H9 (cell line): Measurements from ENCODE around the gene PIANP. TPM values are rescaled to one million over a fixed set of nuclear protein-coding genes. Genes with fewer than 3 reads are reported as not detected.
A peak's percentile ranks its signal among the peaks of the same experiment; 100 is the strongest.

Source experiments
- DNase-seq: peaks from one replicate; pipeline ENCODE4 v3.0.0-alpha.2; 2017
- H2AFZ ChIP-seq: one replicate; pipeline ENCODE4 v1.6.1; 2013; ENCODE audit warnings: mild to moderate bottlenecking, low read length, control low read depth, moderate library complexity
- H2AK5ac ChIP-seq: 2 replicates; pipeline ENCODE4 v1.6.1; 2013; ENCODE audit warnings: low read length, control low read depth, mixed read lengths; ENCODE audit not compliant: insufficient read length
- H2BK120ac ChIP-seq: one replicate; pipeline ENCODE4 v1.6.1; 2013; ENCODE audit warnings: low read depth, mild to moderate bottlenecking, low read length, control low read depth, inconsistent platforms; ENCODE audit not compliant: poor library complexity, severe bottlenecking
- H2BK12ac ChIP-seq: 2 replicates; pipeline ENCODE4 v1.6.1; 2013; ENCODE audit warnings: low read length, control low read depth, mixed read lengths, low read depth; ENCODE audit not compliant: insufficient read length
- H2BK15ac ChIP-seq: 2 replicates; pipeline ENCODE4 v1.6.1; 2013; ENCODE audit warnings: low read depth, low read length, control low read depth
- H2BK20ac ChIP-seq: one replicate; pipeline ENCODE4 v1.6.1; 2013; ENCODE audit warnings: low read depth, mild to moderate bottlenecking, low read length, control low read depth, inconsistent platforms; ENCODE audit not compliant: poor library complexity, severe bottlenecking
- H2BK5ac ChIP-seq: 2 replicates; pipeline ENCODE4 v1.6.1; 2013; ENCODE audit warnings: low read length, control low read depth, mixed read lengths; ENCODE audit not compliant: insufficient read length
- H3K14ac ChIP-seq: 2 replicates; pipeline ENCODE4 v1.6.1; 2013; ENCODE audit warnings: low read length, control low read depth; ENCODE audit not compliant: insufficient read depth
- H3K18ac ChIP-seq: 2 replicates; pipeline ENCODE4 v1.6.1; 2013; ENCODE audit warnings: low read depth, mild to moderate bottlenecking, mixed read lengths, low read length, control low read depth; ENCODE audit not compliant: insufficient read length
- H3K23ac ChIP-seq: 2 replicates; pipeline ENCODE4 v1.6.1; 2013; ENCODE audit warnings: low read length, control low read depth, mixed read lengths, low read depth; ENCODE audit not compliant: insufficient read length
- H3K23me2 ChIP-seq: 2 replicates; pipeline ENCODE4 v1.6.1; 2013; ENCODE audit warnings: low read depth, mild to moderate bottlenecking, mixed read lengths, low read length, control low read depth; ENCODE audit not compliant: insufficient read length, poor library complexity, severe bottlenecking
- H3K27ac ChIP-seq: 2 replicates; pipeline ENCODE4 v1.5.1; 2013; ENCODE audit warnings: low read length, control low read depth, mixed read lengths, low read depth; ENCODE audit not compliant: insufficient read length
- H3K27me3 ChIP-seq: 2 replicates; pipeline ENCODE4 v1.6.1; 2013; ENCODE audit warnings: low read length, control low read depth, inconsistent platforms; ENCODE audit not compliant: insufficient read depth
- H3K4ac ChIP-seq: 2 replicates; pipeline ENCODE4 v1.6.1; 2013; ENCODE audit warnings: low read depth, mild to moderate bottlenecking, control low read depth, inconsistent platforms, low read length, moderate library complexity
- H3K4me1 ChIP-seq: 2 replicates; pipeline ENCODE4 v1.6.1; 2013; ENCODE audit warnings: low read length, control low read depth, inconsistent platforms; ENCODE audit not compliant: insufficient read depth
- H3K4me2 ChIP-seq: 2 replicates; pipeline ENCODE4 v1.6.1; 2013; ENCODE audit warnings: low read length, control low read depth, mixed read lengths; ENCODE audit not compliant: insufficient read length, insufficient read depth
- H3K56ac ChIP-seq: 2 replicates; pipeline ENCODE4 v1.6.1; 2013; ENCODE audit warnings: low read depth, mild to moderate bottlenecking, mixed read lengths, low read length, control low read depth; ENCODE audit not compliant: insufficient read length
- H3K79me1 ChIP-seq: 2 replicates; pipeline ENCODE4 v1.6.1; 2013; ENCODE audit warnings: low read depth, mild to moderate bottlenecking, moderate library complexity, low read length, control low read depth, inconsistent platforms; ENCODE audit not compliant: insufficient read depth, poor library complexity, severe bottlenecking
- H3K79me2 ChIP-seq: 2 replicates; pipeline ENCODE4 v1.6.1; 2013; ENCODE audit warnings: low read length, control low read depth, inconsistent platforms; ENCODE audit not compliant: insufficient read depth
- H3K9ac ChIP-seq: 2 replicates; pipeline ENCODE4 v1.6.1; 2013; ENCODE audit warnings: low read length, control low read depth, mixed read lengths; ENCODE audit not compliant: insufficient read length; ENCODE audit errors: extremely low read depth
- H3K9me3 ChIP-seq: one replicate; pipeline ENCODE4 v1.6.1; 2013; ENCODE audit warnings: low read depth, low read length, inconsistent platforms; ENCODE audit not compliant: control insufficient read depth
- H3T11ph ChIP-seq: one replicate; pipeline ENCODE4 v1.6.1; 2013; ENCODE audit warnings: mild to moderate bottlenecking, low read length, control low read depth, inconsistent platforms
- H4K20me1 ChIP-seq: one replicate; pipeline ENCODE4 v1.6.1; 2013; ENCODE audit not compliant: control insufficient read depth, insufficient read length, insufficient read depth
- H4K5ac ChIP-seq: 2 replicates; pipeline ENCODE4 v1.6.1; 2013; ENCODE audit warnings: low read depth, mild to moderate bottlenecking, mixed read lengths, low read length, control low read depth; ENCODE audit not compliant: insufficient read length
- H4K8ac ChIP-seq: replicated peaks from 2 replicates; pipeline ENCODE4 v1.6.1; 2013; ENCODE audit warnings: low read length, control low read depth, mixed read lengths, low read depth; ENCODE audit not compliant: insufficient read length
- H4K91ac ChIP-seq: 2 replicates; pipeline ENCODE4 v1.6.1; 2013; ENCODE audit warnings: low read depth, mild to moderate bottlenecking, moderate library complexity, mixed read lengths, low read length, control low read depth; ENCODE audit not compliant: insufficient read length
- H3K27ac Mint-ChIP-seq, 3 experiments: 2 replicates in 2 of 3; 3 replicates in 1 of 3; pipeline ENCODE4 v1.8.0; 2020 to 2021; ENCODE audit warnings: mixed read lengths in 3 of 3, mild to moderate bottlenecking in 1 of 3, moderate library complexity in 1 of 3
- H3K27me3 Mint-ChIP-seq: 2 replicates; pipeline ENCODE4 v1.8.0; 2021; ENCODE audit warnings: low read depth, mild to moderate bottlenecking, moderate library complexity, mixed read lengths
- H3K36me3 Mint-ChIP-seq, 3 experiments: 2 replicates in 2 of 3; 3 replicates in 1 of 3; pipeline ENCODE4 v1.8.0; 2020 to 2021; ENCODE audit warnings: low read depth in 3 of 3, mixed read lengths in 3 of 3; ENCODE audit not compliant: insufficient read depth in 1 of 3
- H3K4me1 Mint-ChIP-seq, 2 experiments: 2 replicates each; pipeline ENCODE4 v1.8.0; 2020; ENCODE audit warnings: mixed read lengths in 2 of 2
- H3K4me3 Mint-ChIP-seq, 2 experiments: 2 replicates in 1 of 2; 3 replicates in 1 of 2; pipeline ENCODE4 v1.8.0; 2020 to 2021; ENCODE audit warnings: mild to moderate bottlenecking in 2 of 2, mixed read lengths in 2 of 2, moderate library complexity in 1 of 2
- H3K9me3 Mint-ChIP-seq, 2 experiments: 2 replicates in 1 of 2; 3 replicates in 1 of 2; pipeline ENCODE4 v1.8.0; 2020; ENCODE audit warnings: mild to moderate bottlenecking in 2 of 2, mixed read lengths in 2 of 2, moderate library complexity in 1 of 2
- CTCF ChIP-seq: fragments of 200-600 bp; sonication (generic); conservative IDR thresholded peaks from 3 replicates; pipeline ENCODE4 v1.8.0; 2021; ENCODE audit warnings: antibody characterized with exemption, mild to moderate bottlenecking
- WGBS: extraction: QIAGEN DNeasy Blood & Tissue Kit; methylation state at CpG from one replicate; pipeline ENCODE4 v1.1.7; 2013; ENCODE audit warnings: missing lambda C conversion rate, low lambda C conversion rate, mixed read lengths; ENCODE audit not compliant: insufficient read length; ENCODE audit errors: extremely low coverage; 5-methylcytosine and 5-hydroxymethylcytosine counted together
- total RNA-seq: library from RNA; stranded (reverse); gene quantifications from 2 replicates; pipeline ENCODE4 v1.2.1, GENCODE V29; 2021

Gene PIANP
- total RNA-seq, 1 experiment from 2014 or later, result 6.6 TPM

DNA sequence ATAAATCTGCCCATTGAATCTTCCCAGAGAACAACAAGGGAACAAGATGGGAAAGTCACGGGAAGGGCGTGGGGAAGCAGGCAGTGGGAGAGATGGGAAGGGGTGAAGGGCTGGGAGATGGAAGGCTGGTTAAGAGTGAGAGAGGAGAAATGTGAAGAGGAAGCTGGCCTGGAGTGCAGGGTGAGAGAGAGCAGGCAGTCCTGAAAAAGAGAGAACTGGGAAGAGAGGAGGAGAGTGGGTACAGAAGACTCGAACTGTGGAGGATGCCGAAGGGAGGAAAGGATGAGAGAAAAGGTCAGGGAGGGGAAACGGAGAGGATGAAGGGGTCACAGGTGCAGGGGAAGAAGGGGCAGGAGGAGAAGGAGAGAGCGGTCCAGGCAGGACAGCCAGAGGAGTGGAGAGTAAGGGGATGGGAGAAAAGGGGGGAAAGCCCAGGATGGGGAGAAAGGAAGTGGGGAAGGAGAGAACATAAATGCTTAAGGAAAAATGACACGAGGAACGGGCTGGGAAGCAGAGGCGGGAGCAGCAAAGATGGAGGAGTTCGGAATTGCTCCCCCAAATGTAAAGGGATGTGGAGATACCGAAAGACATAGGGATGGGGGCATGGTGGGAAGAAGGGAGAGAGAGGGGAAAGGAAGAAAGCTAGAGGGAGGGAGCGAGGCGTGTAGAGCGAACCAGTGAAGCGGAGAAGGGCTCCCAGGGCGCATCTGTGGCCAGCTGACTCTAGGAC lies 1.2 kb downstream of the PIANP start:
- no CpG with 5 or more reads among the region's 16 CpGs for whole genome bisulfite sequencing
- no peak overlapping the region for H4K5ac ChIP-seq
- H3K79me2 ChIP-seq, result no peaks in the 10 kb centered on the region
- Mint-ChIP-seq H3K4me3 (peak overlapping the region; percentile 74 to 92), H3K36me3 (peaks cover 2 to 16% (median 7%) of the 10 kb centered on the region in 3 experiments), H3K9me3 (peaks cover 0 to 2% of the 10 kb centered on the region in 2 experiments; a peak in 2 of 5 replicates), H3K27ac (peak overlapping the region in 1 of 3 experiments; percentile 15; a peak in 3 of 7 replicates), H3K27me3 (peaks cover 63% of the 10 kb centered on the region), H3K4me1 (peaks cover 23 to 27% of the 10 kb centered on the region in 2 experiments)
- no peak overlapping the region for H4K91ac ChIP-seq
- H3K4ac ChIP-seq, result no peak overlapping the region
- H3K27me3 ChIP-seq, result peaks cover 3% of the 10 kb centered on the region; the same call in 1 of the 2 replicates
- H3K27ac ChIP-seq, result no peak overlapping the region
- peak overlapping the region; percentile 10 for H3K9ac ChIP-seq
- no peak overlapping the region for H2AK5ac ChIP-seq
- no peak overlapping the region for H3K23ac ChIP-seq
- H4K8ac ChIP-seq, result no peak overlapping the region
- H3K18ac ChIP-seq, result no peak overlapping the region
- peak overlapping the region; percentile 79 for H3K4me2 ChIP-seq
- no peak for DNase-seq
- H2BK20ac ChIP-seq, result no peak overlapping the region
- H3K4me1 ChIP-seq, result peaks cover 4% of the 10 kb centered on the region
- no peaks in the 10 kb centered on the region for H3K9me3 ChIP-seq
- no peak overlapping the region for H3K14ac ChIP-seq
- no peaks in the 10 kb centered on the region for H3K79me1 ChIP-seq
- H2BK12ac ChIP-seq, result no peak overlapping the region
- H3K23me2 ChIP-seq, result peaks cover 17% of the 10 kb centered on the region
- H2AFZ ChIP-seq, result no peak overlapping the region
- H2BK15ac ChIP-seq, result no peak overlapping the region
- no peak overlapping the region for H2BK5ac ChIP-seq
- no peak for TF ChIP-seq CTCF
- H4K20me1 ChIP-seq, result no peaks in the 10 kb centered on the region
- H3K56ac ChIP-seq, result no peak overlapping the region
- H2BK120ac ChIP-seq, result no peak overlapping the region
- H3T11ph ChIP-seq, result no peak overlapping the region
